ENCODE measurements around the gene SMARCB1.

DNA sequence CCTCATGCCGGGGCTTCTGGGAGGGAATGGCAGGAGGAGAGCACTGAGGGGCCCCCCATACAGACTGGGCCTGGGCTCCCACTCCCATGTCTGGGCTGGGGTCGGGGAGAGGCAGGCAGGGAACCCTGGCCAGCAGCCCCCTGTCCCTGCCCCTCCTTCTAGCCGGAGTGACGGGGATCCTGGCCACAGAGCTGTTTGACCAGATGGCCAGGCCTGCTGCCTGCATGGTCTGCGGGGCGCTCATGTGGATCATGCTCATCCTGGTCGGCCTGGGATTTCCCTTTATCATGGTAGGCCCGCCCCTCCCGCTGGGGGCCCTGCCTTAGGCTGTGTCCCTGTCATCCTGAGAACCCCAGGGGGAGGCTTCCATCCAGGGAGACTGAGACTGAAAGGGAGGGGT is 97.4 kb downstream of the SMARCB1 start:
- TF ChIP-seq, protein P1, sequence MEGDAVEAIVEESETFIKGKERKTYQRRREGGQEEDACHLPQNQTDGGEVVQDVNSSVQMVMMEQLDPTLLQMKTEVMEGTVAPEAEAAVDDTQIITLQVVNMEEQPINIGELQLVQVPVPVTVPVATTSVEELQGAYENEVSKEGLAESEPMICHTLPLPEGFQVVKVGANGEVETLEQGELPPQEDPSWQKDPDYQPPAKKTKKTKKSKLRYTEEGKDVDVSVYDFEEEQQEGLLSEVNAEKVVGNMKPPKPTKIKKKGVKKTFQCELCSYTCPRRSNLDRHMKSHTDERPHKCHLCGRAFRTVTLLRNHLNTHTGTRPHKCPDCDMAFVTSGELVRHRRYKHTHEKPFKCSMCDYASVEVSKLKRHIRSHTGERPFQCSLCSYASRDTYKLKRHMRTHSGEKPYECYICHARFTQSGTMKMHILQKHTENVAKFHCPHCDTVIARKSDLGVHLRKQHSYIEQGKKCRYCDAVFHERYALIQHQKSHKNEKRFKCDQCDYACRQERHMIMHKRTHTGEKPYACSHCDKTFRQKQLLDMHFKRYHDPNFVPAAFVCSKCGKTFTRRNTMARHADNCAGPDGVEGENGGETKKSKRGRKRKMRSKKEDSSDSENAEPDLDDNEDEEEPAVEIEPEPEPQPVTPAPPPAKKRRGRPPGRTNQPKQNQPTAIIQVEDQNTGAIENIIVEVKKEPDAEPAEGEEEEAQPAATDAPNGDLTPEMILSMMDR (IDR thresholded peaks at IDR 0.05) = no peak
- TF ChIP-seq POLR2A (IDR thresholded peaks at IDR 0.05) = no peak

All from transverse colon (tissue), 3 donors.